Stomach (tissue), 9 donors: Measurements from ENCODE around the gene ENO3. TPM values are rescaled to one million over a fixed set of nuclear protein-coding genes. Genes with fewer than 3 reads are reported as not detected.

Experiments used
- DNase-seq, 2 donors: peaks; one replicate each; pipeline versions ENCODE4 v3.0.0 to v3.0.0-alpha.2; 2013 to 2019
- H3K27ac ChIP-seq, 5 donors: fragments of 200-600 bp in 4 of 5; sonication (generic) in 4 of 5; one replicate each; pipeline ENCODE4 v1.5.1; 2013 to 2019; ENCODE audit warnings: mild to moderate bottlenecking in 1 of 5, moderate library complexity in 1 of 5
- H3K27me3 ChIP-seq, 3 donors: fragments of 200-600 bp; sonication (generic); one replicate each; pipeline ENCODE4 v1.5.1; 2017 to 2019; ENCODE audit warnings: mixed run types in 1 of 3
- H3K36me3 ChIP-seq, 4 donors: fragments of 200-600 bp; sonication (generic); 1 replicate in 3 of 4; 2 replicates in 1 of 4; pipeline ENCODE4 v1.5.1; 2016 to 2019
- H3K4me1 ChIP-seq, 4 donors: fragments of 200-600 bp; sonication (generic); one replicate each; pipeline ENCODE4 v1.5.1; 2016 to 2019
- H3K4me3 ChIP-seq, 4 donors: fragments of 200-600 bp; sonication (generic) in 3 of 4; one replicate each; pipeline ENCODE4 v1.5.1; 2016 to 2019; ENCODE audit warnings: mild to moderate bottlenecking in 1 of 4
- H3K9me3 ChIP-seq, 4 donors: fragments of 200-600 bp; sonication (generic); one replicate each; pipeline ENCODE4 v1.5.1; 2016 to 2019
- EP300 ChIP-seq: sonication (generic); formaldehyde crosslinking; IDR thresholded peaks from one replicate; pipeline ENCODE4 v1.6.1; 2017; ENCODE audit warnings: antibody characterized with exemption
- POLR2A ChIP-seq, 4 donors: fragments of 450-650 bp; IDR thresholded peaks; one replicate each; pipeline ENCODE4 v1.6.1; 2016; ENCODE audit warnings: antibody characterized with exemption in 4 of 4, control low read depth in 2 of 4, mild to moderate bottlenecking in 1 of 4, moderate library complexity in 1 of 4
- POLR2AphosphoS5 ChIP-seq, 3 donors: sonication (generic); formaldehyde crosslinking; IDR thresholded peaks; one replicate each; pipeline ENCODE4 v1.6.1; 2016; ENCODE audit warnings: antibody characterized with exemption in 3 of 3
- WGBS, 5 donors: extraction: QIAGEN DNeasy Blood & Tissue Kit in 3 of 5; methylation state at CpG; one replicate each; pipeline versions ENCODE4 v1.1.5 to v1.1.7; 2013 to 2018; 5-methylcytosine and 5-hydroxymethylcytosine counted together
- intact Hi-C: fragments of 100-400 bp; cut with DNase I; formaldehyde crosslinking; loops from one replicate; pipeline ENCODE4 v1.15.1; 2023; ENCODE audit warnings: low total_unique reads
- polyA plus RNA-seq, 3 donors: library from polyadenylated mRNA; stranded (reverse); fragments of 200-250 nt; gene quantifications; one replicate each; pipeline ENCODE4 v1.2.3, GENCODE V29; 2013
- total RNA-seq, 5 donors: library from RNA; depleted of rRNA; stranded (reverse); fragments of >200 nt; gene quantifications; one replicate each; pipeline versions ENCODE4 v1.1.0 to v1.2.3, GENCODE V29; 2014 to 2016
- TF ChIP-seq, protein P1 (sequence below), 7 experiments: fragments of 450-650 bp in 4 of 7; fragments of 200-600 bp in 3 of 7; sonication (generic) in 3 of 7; IDR thresholded peaks; one replicate each; pipeline ENCODE4 v1.5.1; 2016 to 2019; ENCODE audit warnings: antibody characterized with exemption in 7 of 7, control low read depth in 2 of 7, mild to moderate bottlenecking in 1 of 7
- donor health status: healthy with polysubstance abuse.
- donor health status: Bipolar disorder and iron deficiency.
- donor health status: healthy.

ENO3 gene
- total and polyA plus RNA-seq, 8 donors, result 1.8 to 12.1 (median 9.3) TPM; not detected in 1

DNA sequence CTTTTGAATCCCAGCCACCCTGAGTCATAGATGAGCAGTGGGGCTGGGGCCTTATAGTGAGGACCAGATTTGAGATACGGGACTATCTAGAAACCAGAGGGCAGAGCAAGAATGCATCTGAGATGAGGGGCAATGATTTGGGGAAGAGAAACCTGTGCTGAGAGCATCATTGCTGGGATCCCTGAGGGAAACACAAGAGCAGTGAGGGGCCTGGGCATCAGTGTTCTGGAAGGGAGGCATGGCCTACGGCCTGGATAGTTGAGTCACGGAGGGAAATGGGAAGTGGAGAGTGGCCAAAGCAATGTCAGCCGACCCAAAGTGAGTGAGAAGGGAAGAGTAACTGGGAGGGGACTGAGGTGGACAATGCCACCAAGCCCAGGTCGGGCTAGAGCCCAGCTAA, 31.4 kb downstream of the ENO3 start:
- H3K4me3 ChIP-seq, result no peak overlapping the region
- no peak overlapping the region for H3K27ac ChIP-seq
- WGBS, 5 donors, result 65 to 80% (median 66%) methylated on average over 5 of the region's 5 CpGs
- peaks cover 40 to 84% (median 81%) of the 10 kb centered on the region in 4 donors for H3K36me3 ChIP-seq
- TF ChIP-seq EP300 (no peak), POLR2A (IDR thresholded peaks at IDR 0.05) (no peak), POLR2AphosphoS5 (IDR thresholded peaks at IDR 0.05) (no peak)
- TF ChIP-seq, protein P1, sequence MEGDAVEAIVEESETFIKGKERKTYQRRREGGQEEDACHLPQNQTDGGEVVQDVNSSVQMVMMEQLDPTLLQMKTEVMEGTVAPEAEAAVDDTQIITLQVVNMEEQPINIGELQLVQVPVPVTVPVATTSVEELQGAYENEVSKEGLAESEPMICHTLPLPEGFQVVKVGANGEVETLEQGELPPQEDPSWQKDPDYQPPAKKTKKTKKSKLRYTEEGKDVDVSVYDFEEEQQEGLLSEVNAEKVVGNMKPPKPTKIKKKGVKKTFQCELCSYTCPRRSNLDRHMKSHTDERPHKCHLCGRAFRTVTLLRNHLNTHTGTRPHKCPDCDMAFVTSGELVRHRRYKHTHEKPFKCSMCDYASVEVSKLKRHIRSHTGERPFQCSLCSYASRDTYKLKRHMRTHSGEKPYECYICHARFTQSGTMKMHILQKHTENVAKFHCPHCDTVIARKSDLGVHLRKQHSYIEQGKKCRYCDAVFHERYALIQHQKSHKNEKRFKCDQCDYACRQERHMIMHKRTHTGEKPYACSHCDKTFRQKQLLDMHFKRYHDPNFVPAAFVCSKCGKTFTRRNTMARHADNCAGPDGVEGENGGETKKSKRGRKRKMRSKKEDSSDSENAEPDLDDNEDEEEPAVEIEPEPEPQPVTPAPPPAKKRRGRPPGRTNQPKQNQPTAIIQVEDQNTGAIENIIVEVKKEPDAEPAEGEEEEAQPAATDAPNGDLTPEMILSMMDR (IDR thresholded peaks at IDR 0.05), result no peak
- H3K9me3 ChIP-seq, result no peaks in the 10 kb centered on the region
- H3K4me1 ChIP-seq, result peaks cover 12 to 52% (median 24%) of the 10 kb centered on the region in 4 donors
- intact Hi-C loops, result no loop called here
- no peak for DNase-seq
- no peaks in the 10 kb centered on the region for H3K27me3 ChIP-seq

DNA sequence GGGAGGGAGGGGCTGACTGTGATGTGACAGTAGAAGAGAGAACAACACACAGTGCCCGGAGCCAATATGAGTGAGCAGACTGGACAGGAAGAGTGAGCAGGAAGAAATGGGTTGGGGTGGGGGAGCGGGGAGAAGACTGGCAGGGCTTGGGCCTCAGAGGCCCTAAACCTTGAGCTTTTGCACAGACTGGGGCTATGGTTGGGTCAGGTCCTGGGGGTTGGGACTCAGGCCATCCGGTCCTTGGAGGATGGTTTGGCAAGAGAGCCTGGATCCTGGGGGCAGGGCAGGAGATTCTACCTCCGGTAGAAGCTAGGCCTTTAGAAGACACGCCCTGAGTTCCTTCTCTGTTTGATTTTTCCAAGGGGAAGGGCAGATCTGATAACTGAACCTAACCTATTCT, 35.5 kb downstream of the ENO3 start:
- peaks cover 21 to 39% (median 36%) of the 10 kb centered on the region in 4 donors for H3K4me1 ChIP-seq
- H3K9me3 ChIP-seq, result no peaks in the 10 kb centered on the region
- DNase-seq, result peak in 1 of 2 donors; percentile 43
- no peaks in the 10 kb centered on the region for H3K27me3 ChIP-seq
- peak overlapping the region; percentile 96 to 98 (median 98) for H3K27ac ChIP-seq
- peaks cover 13 to 45% (median 40%) of the 10 kb centered on the region in 4 donors for H3K36me3 ChIP-seq
- intact Hi-C loops, result no loop called here
- 22 to 33% (median 28%) methylated on average over 5 of the region's 5 CpGs for WGBS, 5 donors
- peak overlapping the region; percentile 82 to 99 (median 96) for H3K4me3 ChIP-seq
- TF ChIP-seq, protein P1 (IDR thresholded peaks at IDR 0.05), result no peak
- TF ChIP-seq POLR2A (IDR thresholded peaks at IDR 0.05) (no peak), POLR2AphosphoS5 (IDR thresholded peaks at IDR 0.05) (no peak), EP300 (no peak)

DNA sequence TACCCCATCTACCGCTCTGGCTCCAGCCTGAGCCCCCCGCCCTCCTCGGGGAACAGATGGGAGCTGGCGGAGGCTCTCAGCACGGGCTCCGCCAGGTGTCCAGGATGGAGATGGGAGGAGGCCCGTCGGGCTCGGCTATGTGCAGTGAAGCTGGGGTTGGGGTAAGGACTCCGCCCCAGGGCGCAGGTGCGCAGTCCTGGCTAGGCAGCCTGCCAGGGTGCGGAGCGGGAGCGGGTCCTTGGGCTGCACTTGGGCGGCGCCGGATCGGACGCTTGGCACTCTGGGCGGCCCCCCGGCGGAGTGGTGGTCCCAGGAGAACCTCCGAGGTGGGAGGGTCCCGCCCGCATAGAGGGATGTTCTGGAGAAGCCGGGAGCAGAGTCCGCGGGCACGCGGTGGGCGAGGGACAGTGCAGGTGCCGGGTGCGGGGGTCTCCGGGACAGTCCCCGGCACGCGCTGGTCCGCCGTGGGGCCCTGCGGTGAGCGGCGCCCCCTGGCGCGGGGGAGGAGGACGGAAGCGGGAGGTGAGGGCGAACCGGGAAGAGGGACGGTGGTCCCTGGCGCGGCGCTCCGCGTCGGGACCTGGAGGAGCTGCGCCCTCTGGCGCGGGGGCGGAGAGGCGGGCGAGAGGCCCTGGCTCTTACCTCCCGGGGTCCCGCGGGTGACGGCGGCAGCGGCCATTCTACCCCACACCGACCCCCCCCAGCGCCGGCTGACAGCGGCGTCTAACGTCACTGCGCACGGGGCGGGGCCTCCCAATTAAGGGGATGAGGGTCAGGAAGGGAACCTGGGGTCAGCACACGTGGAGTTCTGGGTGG, 36.2 kb downstream of the ENO3 start, which contains the start of gene CAMTA2:
Gene CAMTA2, minus strand, starts transcription at position 725 of the 816 bp plus-strand sequence. CDS start 1,453 bp downstream, outside the sequence.
- Histone ChIP-seq H3K4me1 (peaks cover 21 to 37% (median 36%) of the 10 kb centered on the region in 4 donors), H3K27me3 (no peaks in the 10 kb centered on the region), H3K27ac (peak within 1 kb of the TSS; percentile 96 to 98 (median 98)), H3K36me3 (peaks cover 7 to 37% (median 32%) of the 10 kb centered on the region in 4 donors), H3K4me3 (peak within 1 kb of the TSS; percentile 82 to 99 (median 96)), H3K9me3 (no peaks in the 10 kb centered on the region)
- peak in 2 of 4 donors; percentile 49 to 71 for TF ChIP-seq POLR2A (IDR thresholded peaks at IDR 0.05)
- TF ChIP-seq EP300, result no peak
- TF ChIP-seq POLR2AphosphoS5 (IDR thresholded peaks at IDR 0.05), result peak; percentile 9 to 91 (median 72)
- TF ChIP-seq, protein P1 (IDR thresholded peaks at IDR 0.05), result peak in 5 of 7 experiments; percentile 47 to 85 (median 67)
- peak; percentile 91 to 94 for DNase-seq
- WGBS, 5 donors, result 0 to 1% (median 1%) methylated on average over 36 to 78 of the region's 78 CpGs
- intact Hi-C loops, result no loop called here

DNA sequence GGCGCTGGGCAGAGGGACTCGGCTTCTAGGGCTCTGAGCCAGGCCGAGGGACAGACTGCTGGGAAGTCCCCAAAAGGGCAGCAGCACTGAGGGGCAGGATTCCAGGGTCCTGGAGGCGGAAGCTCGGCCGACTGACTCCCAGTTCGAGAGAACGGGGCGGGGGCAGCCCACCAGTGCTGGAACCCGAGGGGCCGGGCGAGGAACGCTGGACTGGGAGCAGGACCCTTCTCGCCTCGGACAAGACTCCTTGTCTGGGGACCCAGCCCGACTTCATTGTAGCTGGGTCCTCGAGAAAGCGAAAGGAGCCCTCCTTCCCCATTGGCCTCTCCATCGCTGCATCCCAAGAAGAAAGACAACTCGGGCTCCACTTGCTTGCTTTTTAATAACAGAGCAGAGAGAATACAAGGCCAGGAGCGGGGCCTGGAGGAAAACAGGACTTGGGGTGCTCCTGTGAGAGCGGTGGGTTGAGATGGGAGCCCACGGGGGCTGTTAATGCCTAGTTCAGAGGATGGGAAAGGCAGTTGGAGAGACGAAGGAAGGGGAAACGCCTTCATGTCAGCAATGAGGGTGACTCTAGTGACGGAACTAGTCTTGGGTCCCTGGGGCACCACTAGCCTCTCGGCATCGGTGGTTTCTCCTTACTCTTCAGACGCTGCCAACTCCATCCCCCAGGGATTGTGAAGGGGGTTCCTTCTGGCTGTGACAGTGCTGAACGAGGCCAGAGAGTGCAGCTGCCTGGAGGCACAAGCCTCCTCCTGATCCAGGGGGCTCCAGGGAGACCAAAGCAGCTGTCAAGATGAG, 37.0 kb downstream of the ENO3 start:
- H3K27ac ChIP-seq, result peak overlapping the region; percentile 96 to 98 (median 98)
- intact Hi-C loops, result no loop called here
- H3K27me3 ChIP-seq, result no peaks in the 10 kb centered on the region
- peaks cover under 1 to 29% (median 24%) of the 10 kb centered on the region in 4 donors for H3K36me3 ChIP-seq
- peaks cover 21 to 37% (median 33%) of the 10 kb centered on the region in 4 donors for H3K4me1 ChIP-seq
- WGBS, 5 donors, result 2 to 4% (median 3%) methylated on average over 17 to 30 of the region's 30 CpGs
- H3K4me3 ChIP-seq, result peak overlapping the region; percentile 82 to 99 (median 96)
- H3K9me3 ChIP-seq, result no peaks in the 10 kb centered on the region
- DNase-seq, result peak in 1 of 2 donors; percentile 56
- TF ChIP-seq POLR2A (IDR thresholded peaks at IDR 0.05), result no peak
